IPS-18c (cell line): ENCODE results near the gene PNPLA8.
"Not testable (repeated sequence)": the region's sequence is repeated elsewhere in the genome, so short reads cannot be mapped to it uniquely, and the experiment has no call there.

Source experiments
- H3K4me3 ChIP-seq: 2 replicates; pipeline ENCODE4 v1.7.0; 2013; ENCODE audit warnings: low read depth, mild to moderate bottlenecking, low read length, moderate library complexity; ENCODE audit not compliant: insufficient read depth
- H3K9me3 ChIP-seq: one replicate; pipeline ENCODE4 v1.6.1; 2013; ENCODE audit warnings: mild to moderate bottlenecking, low read length, moderate library complexity; ENCODE audit not compliant: control insufficient read depth, insufficient read depth

PNPLA8 gene

DNA sequence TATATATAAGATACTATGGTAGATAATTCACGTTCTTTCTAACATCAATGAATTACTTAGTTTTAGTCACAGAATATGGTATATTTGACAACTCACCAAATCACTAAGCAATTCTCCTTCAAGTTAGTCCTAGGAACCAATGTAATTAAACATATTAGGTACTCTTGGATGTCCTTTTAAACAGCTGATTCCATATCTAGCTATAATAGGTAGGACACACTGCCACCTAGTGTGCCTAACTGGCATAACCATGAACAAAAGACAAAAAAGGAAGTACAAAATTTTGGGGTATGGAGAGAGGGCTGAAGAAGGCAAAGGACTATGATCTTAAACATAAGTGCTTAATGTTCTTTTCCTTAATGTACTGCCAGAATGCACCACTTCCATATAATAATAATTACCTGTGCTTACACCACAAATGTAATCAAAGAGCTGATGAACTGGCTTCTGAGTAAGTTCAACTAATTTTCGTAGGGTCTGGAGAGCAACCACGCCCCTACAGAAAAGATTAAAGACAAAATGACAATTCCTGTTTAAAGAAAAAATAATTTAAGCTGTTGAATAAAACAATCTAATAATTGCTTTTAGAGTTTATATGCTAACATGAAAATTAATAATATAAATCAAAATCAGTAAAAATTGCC, 28.7 kb downstream of the PNPLA8 start:
- no peaks in the 10 kb centered on the region for H3K9me3 ChIP-seq
- no peak overlapping the region for H3K4me3 ChIP-seq

DNA sequence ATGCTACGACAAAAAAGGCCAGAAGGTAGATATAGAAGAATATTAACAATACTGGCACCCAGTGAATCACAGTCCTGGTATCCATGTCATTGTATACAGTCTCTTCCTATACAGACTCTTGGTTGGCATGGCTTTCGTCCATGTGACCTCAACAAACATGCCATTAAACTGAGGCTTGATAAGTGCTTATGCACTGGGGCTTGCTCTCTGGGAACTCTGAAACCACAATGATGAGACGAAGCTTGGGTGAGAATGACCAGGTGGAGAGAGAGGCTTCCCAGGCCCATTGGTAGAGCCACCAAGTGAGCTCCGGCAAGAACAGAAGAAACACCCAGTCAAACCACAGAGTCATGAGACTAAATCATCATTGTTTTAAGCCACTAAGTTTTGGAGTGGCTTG, 33.2 kb downstream of the PNPLA8 start:
- Histone ChIP-seq H3K9me3 (no peaks in the 10 kb centered on the region), H3K4me3 (no peak overlapping the region)

DNA sequence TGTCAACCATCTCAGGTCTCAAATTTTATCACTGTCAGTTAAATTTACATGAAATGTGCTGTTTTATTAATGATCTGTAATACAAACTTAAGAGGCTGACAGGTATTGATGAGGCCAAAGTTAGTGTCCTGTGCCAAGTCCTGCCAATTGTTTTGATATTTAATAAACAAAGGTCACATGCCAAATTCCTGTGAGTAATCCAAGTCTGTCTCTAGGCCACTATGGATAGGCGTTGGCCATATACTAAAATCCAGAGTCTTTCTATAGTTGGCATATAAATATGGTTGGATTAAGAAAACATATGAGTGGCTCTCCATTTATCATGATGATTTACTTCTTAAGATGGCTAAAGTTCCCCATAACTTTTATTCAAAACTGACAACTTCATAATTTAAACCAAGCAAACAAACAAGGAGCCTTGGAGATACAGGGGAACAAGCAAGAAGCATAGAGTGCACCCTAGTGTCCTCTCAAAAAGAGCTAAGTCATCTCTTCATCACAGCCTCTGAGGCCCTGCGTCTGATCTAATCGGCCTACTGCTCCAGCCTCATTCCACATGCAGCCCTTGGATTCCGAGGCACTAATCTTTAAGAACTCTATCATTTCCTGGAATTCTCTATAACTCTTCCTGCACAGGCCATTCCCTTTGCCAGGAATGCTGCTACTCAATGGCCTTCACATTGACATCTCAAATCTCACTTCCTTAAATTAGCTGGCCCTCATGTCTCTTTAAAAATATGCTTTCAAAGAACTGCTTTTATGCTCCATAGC, 37.0 kb downstream of the PNPLA8 start:
- H3K9me3 ChIP-seq: no peaks in the 10 kb centered on the region
- no peak overlapping the region for H3K4me3 ChIP-seq

GRCh38 chr7:108487646-108488045, 38.3 kb downstream of the PNPLA8 start:
- Histone ChIP-seq H3K9me3 (no peaks in the 10 kb centered on the region), H3K4me3 (no peak overlapping the region)

DNA sequence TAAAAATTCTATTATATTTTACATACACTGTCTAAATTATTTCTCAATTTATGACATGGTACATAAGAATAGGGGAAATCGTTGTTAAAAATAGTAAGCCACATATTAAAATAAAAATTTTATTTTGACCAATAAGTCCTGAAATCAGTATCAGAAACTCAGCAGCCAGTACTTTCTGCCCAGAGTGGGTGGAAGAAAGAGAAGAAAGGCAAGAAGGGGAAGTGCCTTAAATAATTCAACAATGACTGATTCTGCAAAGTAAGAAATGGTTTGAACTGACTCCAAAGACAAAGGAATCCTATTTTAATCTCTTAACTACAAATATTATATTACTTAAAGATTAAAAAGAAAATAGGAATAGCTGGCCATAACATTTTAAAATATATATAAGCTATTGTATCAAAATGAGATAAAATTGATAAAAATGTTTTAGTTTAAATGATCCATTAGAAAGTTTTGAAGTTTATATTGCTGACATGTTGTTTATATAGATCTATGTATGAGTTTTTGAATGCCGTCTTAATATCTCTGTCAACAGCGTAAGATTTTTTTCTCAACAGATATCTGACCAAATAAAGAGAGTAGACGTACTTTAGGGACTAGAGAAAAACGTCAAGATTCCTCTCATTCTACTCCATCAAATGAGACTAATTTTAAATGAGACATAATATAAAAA, 39.5 kb downstream of the PNPLA8 start:
- H3K9me3 ChIP-seq: no peaks in the 10 kb centered on the region
- no peak overlapping the region for H3K4me3 ChIP-seq

- H3K9me3 ChIP-seq: no peaks in the 10 kb centered on the region
- no peak overlapping the region for H3K4me3 ChIP-seq
These were observed 41.8 kb downstream of the PNPLA8 start for GRCh38 chr7:108484137-108484536.

GRCh38 chr7:108480311-108480710, 45.6 kb downstream of the PNPLA8 start:
- Histone ChIP-seq H3K9me3 (no peaks in the 10 kb centered on the region), H3K4me3 (no peak overlapping the region)

GRCh38 chr7:108479751-108480150, 46.2 kb downstream of the PNPLA8 start:
- H3K9me3 ChIP-seq: no peaks in the 10 kb centered on the region
- no peak overlapping the region for H3K4me3 ChIP-seq

- Histone ChIP-seq H3K9me3 (no peaks in the 10 kb centered on the region), H3K4me3 (no peak overlapping the region)
These were observed 46.8 kb downstream of the PNPLA8 start for GRCh38 chr7:108479118-108479517.

DNA sequence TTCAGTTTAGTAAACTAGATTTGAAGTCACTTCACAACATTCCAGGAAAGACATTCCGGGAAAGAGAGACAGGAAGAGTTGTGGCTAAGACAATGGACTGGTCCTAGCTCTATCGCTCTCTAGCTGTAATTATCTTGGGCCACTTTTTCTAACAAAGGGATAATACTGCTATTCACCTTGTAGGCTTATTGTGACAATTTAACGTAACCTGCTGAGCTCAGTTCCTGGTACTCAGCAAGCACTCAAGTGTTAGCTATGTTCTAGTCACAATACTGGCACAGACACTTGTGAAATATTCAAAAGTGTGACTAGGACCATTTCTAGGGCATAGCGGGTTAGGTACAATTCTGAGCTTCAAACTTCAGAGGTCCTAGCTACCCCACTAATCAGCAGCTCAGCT, 57.7 kb downstream of the PNPLA8 start:
- Histone ChIP-seq H3K9me3 (no peaks in the 10 kb centered on the region), H3K4me3 (no peak overlapping the region)

- no peaks in the 10 kb centered on the region for H3K9me3 ChIP-seq
- H3K4me3 ChIP-seq: no peak overlapping the region
These were observed 58.5 kb downstream of the PNPLA8 start for GRCh38 chr7:108467391-108467790.

- H3K4me3 ChIP-seq: not testable (repeated sequence)
These were observed 59.6 kb downstream of the PNPLA8 start for GRCh38 chr7:108466322-108466721.

DNA sequence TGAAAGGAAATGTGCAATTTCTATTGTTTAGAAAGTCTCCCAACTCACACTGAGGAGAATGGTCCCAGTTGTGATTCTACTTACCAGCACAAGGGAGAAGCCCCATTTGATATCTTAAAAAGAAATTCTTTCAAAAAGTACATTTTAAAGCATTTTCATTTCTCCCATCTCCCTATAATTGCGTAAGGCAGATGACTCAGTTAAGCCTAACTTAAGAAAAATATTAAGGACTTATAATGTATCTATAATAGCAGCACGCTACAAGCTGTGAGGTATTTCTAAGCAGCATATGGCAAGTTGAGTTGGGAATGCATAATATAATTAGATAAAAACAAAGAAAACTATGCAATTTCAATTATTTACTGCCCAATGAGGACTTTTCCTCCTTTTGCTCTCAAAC, 61.2 kb downstream of the PNPLA8 start:
- Histone ChIP-seq H3K4me3 (no peak overlapping the region), H3K9me3 (no peaks in the 10 kb centered on the region)

More at GRCh38 chr7:108466322-108466721, 59.6 kb downstream of the PNPLA8 start:
- H3K9me3 ChIP-seq: not testable (repeated sequence)

GRCh38 chr7:108463613-108464012, 62.3 kb downstream of the PNPLA8 start:
- Histone ChIP-seq H3K4me3 (no peak overlapping the region), H3K9me3 (no peaks in the 10 kb centered on the region)

GRCh38 chr7:108461840-108462239, 64.1 kb downstream of the PNPLA8 start:
- no peaks in the 10 kb centered on the region for H3K9me3 ChIP-seq
- no peak overlapping the region for H3K4me3 ChIP-seq

- no peak overlapping the region for H3K4me3 ChIP-seq
- H3K9me3 ChIP-seq: no peaks in the 10 kb centered on the region
These were observed 65.0 kb downstream of the PNPLA8 start for GRCh38 chr7:108460964-108461363.

DNA sequence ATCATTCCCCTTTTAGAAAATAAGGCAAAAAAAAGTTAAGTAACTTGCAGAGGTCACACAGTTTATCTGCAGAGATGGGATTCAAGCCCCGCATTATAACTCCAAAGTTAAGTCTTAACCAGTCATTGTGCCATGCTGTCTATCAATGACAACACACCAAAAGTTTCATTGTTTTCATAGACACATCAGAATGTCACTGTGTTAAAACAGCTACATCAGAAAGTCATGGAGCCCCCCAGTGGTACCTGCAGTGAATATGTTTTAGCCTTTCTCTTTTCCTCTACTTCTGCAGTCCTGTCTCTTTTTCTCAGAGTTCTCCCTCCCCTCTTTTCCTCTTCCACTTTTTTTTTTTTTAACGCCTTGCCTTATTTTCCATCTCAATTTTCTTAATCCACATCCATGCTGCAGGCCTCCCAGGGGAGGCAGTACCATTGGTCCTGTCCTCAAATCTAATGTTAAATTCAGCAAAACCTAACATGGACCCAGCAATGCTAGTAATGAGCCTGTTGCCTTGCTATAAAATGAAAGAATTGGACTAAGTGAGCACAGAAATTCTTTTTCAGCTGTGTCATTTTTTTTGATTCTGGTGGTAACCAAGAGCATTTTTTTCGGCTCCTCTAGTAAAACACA, 65.9 kb downstream of the PNPLA8 start:
- H3K4me3 ChIP-seq: no peak overlapping the region
- H3K9me3 ChIP-seq: no peaks in the 10 kb centered on the region

- H3K4me3 ChIP-seq: no peak overlapping the region
These were observed 68.1 kb downstream of the PNPLA8 start for GRCh38 chr7:108457871-108458270.

More at GRCh38 chr7:108457871-108458270, 68.1 kb downstream of the PNPLA8 start:
- H3K9me3 ChIP-seq: no peaks in the 10 kb centered on the region
